Astrocyte of the cerebellum (primary cell): ENCODE measurements around the gene ELOVL5.

Experiments
- DNase-seq: peaks from one replicate; pipeline ENCODE4 v3.0.0-alpha.2; 2011; ENCODE audit warnings: low read depth
- H3K4me3 ChIP-seq: 2 replicates; pipeline ENCODE4 v1.5.1; 2011; ENCODE audit warnings: mild to moderate bottlenecking, low read depth, low read length, moderate library complexity
- in situ Hi-C: cut with HindIII; loops from 2 replicates; pipeline ENCODE4 v1.10.0; 2017; ENCODE audit warnings: low sequenced_read_pairs
- TF ChIP-seq, protein P1 (sequence below): IDR thresholded peaks from 2 replicates; pipeline ENCODE4 v1.5.1; 2012; ENCODE audit warnings: low read length, low read depth, moderate library complexity, mild to moderate bottlenecking; ENCODE audit errors: missing control alignments

ELOVL5 gene

DNA sequence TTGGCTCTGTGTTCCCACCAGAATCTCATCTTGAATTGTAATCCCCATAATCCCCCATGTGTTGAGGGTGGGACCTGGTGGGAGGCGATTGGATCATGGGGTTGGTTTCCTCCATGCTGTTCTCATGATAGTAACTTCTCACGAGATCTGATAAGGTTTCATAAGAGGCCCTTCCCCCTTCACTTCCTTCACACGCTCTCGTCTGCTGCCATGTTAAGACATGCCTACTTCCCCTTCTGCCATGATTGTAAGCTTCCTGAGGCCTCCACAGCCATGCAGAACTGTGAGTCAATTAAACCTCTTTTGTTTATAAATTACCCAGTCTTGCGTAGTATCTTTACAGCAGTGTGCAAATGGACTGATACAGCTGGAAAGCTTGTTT lies 90.0 kb downstream of the ELOVL5 start:
- DNase-seq, result no peak
- TF ChIP-seq, protein P1, sequence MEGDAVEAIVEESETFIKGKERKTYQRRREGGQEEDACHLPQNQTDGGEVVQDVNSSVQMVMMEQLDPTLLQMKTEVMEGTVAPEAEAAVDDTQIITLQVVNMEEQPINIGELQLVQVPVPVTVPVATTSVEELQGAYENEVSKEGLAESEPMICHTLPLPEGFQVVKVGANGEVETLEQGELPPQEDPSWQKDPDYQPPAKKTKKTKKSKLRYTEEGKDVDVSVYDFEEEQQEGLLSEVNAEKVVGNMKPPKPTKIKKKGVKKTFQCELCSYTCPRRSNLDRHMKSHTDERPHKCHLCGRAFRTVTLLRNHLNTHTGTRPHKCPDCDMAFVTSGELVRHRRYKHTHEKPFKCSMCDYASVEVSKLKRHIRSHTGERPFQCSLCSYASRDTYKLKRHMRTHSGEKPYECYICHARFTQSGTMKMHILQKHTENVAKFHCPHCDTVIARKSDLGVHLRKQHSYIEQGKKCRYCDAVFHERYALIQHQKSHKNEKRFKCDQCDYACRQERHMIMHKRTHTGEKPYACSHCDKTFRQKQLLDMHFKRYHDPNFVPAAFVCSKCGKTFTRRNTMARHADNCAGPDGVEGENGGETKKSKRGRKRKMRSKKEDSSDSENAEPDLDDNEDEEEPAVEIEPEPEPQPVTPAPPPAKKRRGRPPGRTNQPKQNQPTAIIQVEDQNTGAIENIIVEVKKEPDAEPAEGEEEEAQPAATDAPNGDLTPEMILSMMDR, result no peak
- no peak overlapping the region for H3K4me3 ChIP-seq
- in situ Hi-C loops, result no loop called here

DNA sequence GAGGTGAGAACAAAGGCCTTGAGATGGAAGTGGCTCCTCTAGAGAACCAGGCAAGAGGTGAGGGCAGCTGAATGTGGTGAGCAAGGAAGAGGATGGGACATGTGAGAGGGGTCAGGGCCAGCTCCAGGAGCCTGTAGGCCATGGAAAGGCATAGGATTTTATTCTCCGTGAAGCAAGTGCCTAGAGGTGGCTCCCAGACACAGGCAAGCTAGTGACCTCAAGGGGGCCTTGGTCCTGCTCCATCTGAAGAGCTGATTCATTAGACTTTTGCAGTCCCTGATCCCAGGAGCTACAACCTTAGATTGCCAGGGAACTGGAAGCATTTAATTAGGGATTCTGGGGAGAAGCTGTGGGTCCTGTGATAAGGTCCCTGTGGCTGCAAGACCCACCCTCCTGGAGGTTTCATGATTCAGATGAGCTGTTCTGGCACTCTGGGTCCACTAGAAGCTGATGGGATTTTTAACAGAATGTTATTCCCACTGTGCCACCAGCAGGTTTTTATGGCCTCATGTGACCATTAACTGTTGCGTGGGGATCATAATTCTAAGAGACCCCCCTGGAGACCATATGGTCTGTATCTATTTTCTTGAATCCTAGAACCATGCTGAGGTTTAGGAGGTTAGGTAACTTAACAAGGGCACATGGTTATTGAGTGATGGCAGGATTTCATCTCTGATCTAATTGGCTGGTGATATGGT lies 90.5 kb downstream of the ELOVL5 start:
- H3K4me3 ChIP-seq, result no peak overlapping the region
- DNase-seq, result no peak
- TF ChIP-seq, protein P1, result no peak
- in situ Hi-C loops, result no loop called here

DNA sequence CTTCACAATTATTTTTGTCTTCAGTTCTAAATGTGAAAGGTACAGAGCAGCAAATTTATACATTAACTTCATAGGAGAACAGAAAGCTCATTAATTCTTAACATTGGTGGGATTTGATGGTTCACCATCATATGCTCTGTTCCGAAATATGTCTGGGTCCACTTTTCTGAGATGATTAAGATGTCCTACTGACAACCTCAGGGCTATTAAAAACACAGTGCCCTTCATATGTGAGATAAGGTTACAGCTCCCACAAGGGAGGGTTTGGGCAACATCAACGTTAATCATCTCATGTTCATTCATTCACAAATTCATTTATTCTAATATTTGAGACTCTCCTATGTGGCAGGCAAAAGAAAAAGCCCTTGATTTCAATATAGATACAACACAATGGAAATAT lies 91.2 kb downstream of the ELOVL5 start:
- no peak overlapping the region for H3K4me3 ChIP-seq
- no peak for DNase-seq
- TF ChIP-seq, protein P1, result no peak
- in situ Hi-C loops, result no loop called here

DNA sequence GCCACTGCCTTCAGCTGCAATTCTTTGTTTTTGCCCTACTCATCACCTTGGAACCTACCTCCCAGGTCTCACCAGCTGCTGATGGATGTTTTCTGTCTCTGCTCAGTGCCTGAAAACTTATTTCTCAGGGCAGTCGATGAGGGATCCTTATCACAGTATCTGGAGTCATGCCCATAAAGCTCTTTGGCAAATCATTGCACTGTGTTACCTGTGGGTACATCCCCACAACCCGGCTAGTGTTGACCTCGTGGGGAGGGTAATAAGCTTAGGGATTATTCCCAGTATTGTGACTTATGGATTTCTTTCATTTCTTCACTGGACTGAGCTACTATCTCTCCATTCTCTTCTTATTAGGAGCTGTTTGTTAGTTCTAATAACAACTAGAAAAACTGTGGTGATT lies 91.7 kb downstream of the ELOVL5 start:
- DNase-seq, result no peak
- no peak overlapping the region for H3K4me3 ChIP-seq
- TF ChIP-seq, protein P1, result no peak
- in situ Hi-C loops, result no loop called here

DNA sequence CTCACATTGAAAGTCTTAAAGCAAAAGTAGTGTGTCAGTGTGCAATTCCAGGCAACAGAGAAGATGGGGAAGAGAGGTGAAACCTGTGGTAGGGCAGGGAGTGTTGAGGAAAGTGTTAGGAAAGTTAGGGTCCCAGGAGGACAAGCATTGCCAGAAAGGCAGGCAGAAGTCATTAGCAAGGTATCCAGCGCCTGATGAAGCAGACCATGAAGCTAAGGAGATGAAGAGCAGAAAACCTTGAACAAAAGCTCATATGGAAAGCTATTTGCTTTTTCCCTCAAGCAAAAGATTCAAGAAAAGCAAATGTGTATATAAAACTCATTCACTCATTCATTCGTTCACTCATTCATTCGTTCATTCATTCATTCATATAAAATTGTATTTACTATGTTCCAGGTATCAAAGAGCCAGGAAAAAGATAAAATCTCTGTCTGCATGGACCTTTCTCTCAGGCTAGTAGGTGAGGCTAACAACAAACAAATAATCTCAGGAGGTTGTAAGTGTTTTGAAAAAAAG lies 96.5 kb downstream of the ELOVL5 start:
- H3K4me3 ChIP-seq, result no peak overlapping the region
- in situ Hi-C loops, result no loop called here
- TF ChIP-seq, protein P1, result no peak
- DNase-seq, result no peak

DNA sequence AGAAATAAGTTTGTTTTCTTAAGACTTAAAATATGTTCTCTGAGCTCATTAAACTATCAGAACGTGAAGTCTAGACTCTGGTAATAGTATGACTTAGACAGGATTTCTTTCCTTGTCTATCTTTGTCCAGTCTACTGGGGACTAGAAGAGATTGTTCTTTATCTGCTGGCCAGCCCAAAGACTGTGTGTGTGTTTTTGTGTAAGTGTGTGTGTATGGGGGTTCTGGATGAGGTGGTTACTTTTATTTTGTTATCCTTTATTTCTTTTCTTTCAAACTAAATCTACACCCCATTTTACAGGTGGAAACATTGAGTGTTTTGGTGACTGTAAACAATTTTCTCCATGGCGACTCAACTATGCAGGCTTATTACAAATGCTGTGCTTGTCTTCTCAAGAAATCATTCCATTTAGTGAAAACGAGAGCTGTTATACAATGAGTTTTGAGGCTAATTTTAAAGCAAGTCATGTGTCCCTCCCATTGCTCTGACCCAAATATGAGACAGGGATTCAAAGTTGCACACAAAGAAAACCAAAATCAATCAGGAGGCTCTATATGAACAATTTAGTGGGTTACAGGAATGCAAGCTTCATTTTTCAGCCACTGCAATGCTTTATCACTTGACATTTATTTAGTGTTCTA lies 97.6 kb downstream of the ELOVL5 start:
- no peak for DNase-seq
- no peak overlapping the region for H3K4me3 ChIP-seq
- in situ Hi-C loops, result no loop called here
- TF ChIP-seq, protein P1, result no peak
